Mucosa of descending colon (tissue), 3 donors: ENCODE results near the gene MT1HL1. TPM values are rescaled to one million over a fixed set of nuclear protein-coding genes. Genes with fewer than 3 reads are reported as not detected.

Source experiments
- ATAC-seq: fragments of 200-7000 bp; cut with Tn5 transposase; one replicate; pipeline ENCODE4 v1.9.1; 2020; ENCODE audit warnings: mild to moderate bottlenecking, moderate library complexity
- DNase-seq, 3 donors: peaks; one replicate each; pipeline ENCODE4 v3.0.0-alpha.2; 2020
- H3K36me3 ChIP-seq: fragments of 200-600 bp; one replicate; pipeline ENCODE4 v1.8.0; 2021; ENCODE audit warnings: low read depth, mild to moderate bottlenecking
- H3K4me1 ChIP-seq: fragments of 200-600 bp; one replicate; pipeline ENCODE4 v1.8.0; 2021; ENCODE audit warnings: low read depth, mild to moderate bottlenecking
- H3K4me3 ChIP-seq: fragments of 200-600 bp; one replicate; pipeline ENCODE4 v1.8.0; 2021; ENCODE audit warnings: mild to moderate bottlenecking
- H3K9me3 ChIP-seq: fragments of 200-600 bp; one replicate; pipeline ENCODE4 v1.8.0; 2021; ENCODE audit warnings: mild to moderate bottlenecking
- intact Hi-C, 2 donors: fragments of 100-400 bp; cut with DNase I in 1 of 2; cut with micrococcal nuclease in 1 of 2; formaldehyde crosslinking; loops; one replicate each; pipeline versions ENCODE4 v1.11.0 to v1.11.1; 2022; cut with DNase I, micrococcal nuclease
- total RNA-seq, 3 donors: library from RNA; stranded (reverse); fragmentation: NEBNext Ultra II Directional in 2 of 3; extraction: Animal tissue kit (Norgen Biotek cat#: 25700) in 2 of 3; gene quantifications; one replicate each; pipeline versions ENCODE4 v1.2.1 to v1.2.4, GENCODE V29; 2021 to 2023
- TF ChIP-seq, protein P1 (sequence below): fragments of 200-600 bp; IDR thresholded peaks from one replicate; pipeline ENCODE4 v1.8.0; 2022; ENCODE audit warnings: antibody characterized with exemption, mild to moderate bottlenecking
- donor health status: DM: no; HTN: no; CAD: no; lungs with moderate emphysema.
- donor health status: DM: no; HTN: no; CAD: no.
- donor health status: DM: no; HTN: yes; CAD: no.

Gene MT1HL1
- total RNA-seq, 3 donors from 2014 or later: not detected

DNA sequence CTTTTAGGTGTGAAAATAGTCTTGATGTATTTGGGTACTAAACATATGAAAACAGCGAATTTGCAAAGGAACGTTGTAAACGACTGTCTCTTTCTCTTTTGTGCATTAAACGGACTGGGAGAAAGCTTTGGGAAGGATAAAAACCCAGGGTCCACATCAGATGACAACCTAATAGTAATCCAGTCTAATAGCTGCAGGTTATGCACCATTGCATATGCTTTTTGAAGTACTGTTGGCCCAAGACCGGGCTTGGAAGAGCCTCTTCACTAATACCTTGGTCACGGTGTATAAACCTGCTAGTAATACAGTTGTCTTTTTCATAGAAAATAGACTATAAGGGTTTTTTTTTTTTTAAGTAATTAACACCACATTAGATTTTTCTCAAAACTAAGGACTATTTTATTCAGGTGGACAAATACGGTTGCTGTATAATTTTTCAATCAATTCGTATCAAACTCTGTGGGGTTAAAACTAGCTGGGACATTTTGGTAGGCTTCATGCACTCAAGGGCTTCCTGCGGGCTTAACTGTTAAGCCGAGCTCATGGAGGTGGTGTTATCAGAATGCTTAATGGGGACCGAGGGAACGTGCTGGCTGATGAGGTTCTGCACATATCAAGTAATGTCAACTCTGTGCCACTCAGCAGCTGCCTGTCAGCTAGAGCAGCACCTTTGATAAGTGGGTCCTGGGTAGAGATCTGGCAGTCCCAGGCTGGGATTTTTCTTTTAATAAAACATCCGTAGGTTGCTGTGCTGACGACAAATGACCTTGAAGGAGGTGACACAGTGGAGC, 39.8 kb upstream of the MT1HL1 start:
- ATAC-seq: no peak
- Histone ChIP-seq H3K4me1 (no peaks in the 10 kb centered on the region), H3K36me3 (no peaks in the 10 kb centered on the region), H3K9me3 (no peaks in the 10 kb centered on the region), H3K4me3 (no peak overlapping the region)
- DNase-seq: no peak
- TF ChIP-seq, protein P1, sequence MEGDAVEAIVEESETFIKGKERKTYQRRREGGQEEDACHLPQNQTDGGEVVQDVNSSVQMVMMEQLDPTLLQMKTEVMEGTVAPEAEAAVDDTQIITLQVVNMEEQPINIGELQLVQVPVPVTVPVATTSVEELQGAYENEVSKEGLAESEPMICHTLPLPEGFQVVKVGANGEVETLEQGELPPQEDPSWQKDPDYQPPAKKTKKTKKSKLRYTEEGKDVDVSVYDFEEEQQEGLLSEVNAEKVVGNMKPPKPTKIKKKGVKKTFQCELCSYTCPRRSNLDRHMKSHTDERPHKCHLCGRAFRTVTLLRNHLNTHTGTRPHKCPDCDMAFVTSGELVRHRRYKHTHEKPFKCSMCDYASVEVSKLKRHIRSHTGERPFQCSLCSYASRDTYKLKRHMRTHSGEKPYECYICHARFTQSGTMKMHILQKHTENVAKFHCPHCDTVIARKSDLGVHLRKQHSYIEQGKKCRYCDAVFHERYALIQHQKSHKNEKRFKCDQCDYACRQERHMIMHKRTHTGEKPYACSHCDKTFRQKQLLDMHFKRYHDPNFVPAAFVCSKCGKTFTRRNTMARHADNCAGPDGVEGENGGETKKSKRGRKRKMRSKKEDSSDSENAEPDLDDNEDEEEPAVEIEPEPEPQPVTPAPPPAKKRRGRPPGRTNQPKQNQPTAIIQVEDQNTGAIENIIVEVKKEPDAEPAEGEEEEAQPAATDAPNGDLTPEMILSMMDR: no peak
- intact Hi-C loops: loop anchor here in 1 of 2 donors (10.0 kb wide), 1 partner anchor 341 kb away; no protein-coding TSS in a partner anchor

GRCh38 chr1:237042892-237043576, 38.8 kb upstream of the MT1HL1 start:
- no peak for DNase-seq
- no peaks in the 10 kb centered on the region for H3K4me1 ChIP-seq
- no peaks in the 10 kb centered on the region for H3K9me3 ChIP-seq
- no peak for ATAC-seq
- no peaks in the 10 kb centered on the region for H3K36me3 ChIP-seq
- H3K4me3 ChIP-seq: no peak overlapping the region
- intact Hi-C loops: loop anchor here in 1 of 2 donors (10.0 kb wide), 1 partner anchor 342 kb away; no protein-coding TSS in a partner anchor
- TF ChIP-seq, protein P1: no peak

DNA sequence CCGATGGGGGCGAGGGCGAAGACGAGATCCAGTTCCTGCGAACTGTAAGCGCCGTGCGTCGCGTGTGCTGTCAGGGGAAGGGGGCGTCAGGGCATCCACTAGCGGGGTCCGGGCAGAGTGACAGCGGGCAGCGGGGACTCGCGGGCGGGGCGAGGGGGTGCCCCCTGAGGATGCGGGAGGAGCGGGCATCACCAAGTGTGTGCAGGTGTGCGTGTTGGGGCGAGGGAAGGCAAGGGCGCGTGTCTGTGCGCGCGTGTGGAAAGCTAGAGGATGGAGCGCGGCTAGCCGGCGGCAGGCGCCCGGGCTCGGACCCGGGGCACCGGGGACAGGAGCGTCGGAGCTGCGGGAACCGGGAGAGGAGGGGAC, 38.3 kb upstream of the MT1HL1 start:
- no peak for ATAC-seq
- TF ChIP-seq, protein P1: no peak
- no peak overlapping the region for H3K4me3 ChIP-seq
- no peaks in the 10 kb centered on the region for H3K4me1 ChIP-seq
- intact Hi-C loops: loop anchor here in 1 of 2 donors (10.0 kb wide), 1 partner anchor 342 kb away; no protein-coding TSS in a partner anchor
- H3K9me3 ChIP-seq: no peaks in the 10 kb centered on the region
- no peak for DNase-seq
- no peaks in the 10 kb centered on the region for H3K36me3 ChIP-seq

GRCh38 chr1:237041795-237042525, 37.7 kb upstream of the MT1HL1 start, which contains the start of gene RYR2:
TSS of gene RYR2 (plus strand) at chr1:237042184. CDS start at chr1:237042522, 338 bp downstream.
- Histone ChIP-seq H3K36me3 (no peaks in the 10 kb centered on the region), H3K9me3 (no peaks in the 10 kb centered on the region), H3K4me1 (no peaks in the 10 kb centered on the region), H3K4me3 (no peak within 1 kb of the TSS)
- DNase-seq: no peak
- peak; percentile 44 for ATAC-seq
- TF ChIP-seq, protein P1: no peak
- intact Hi-C loops: loop anchor here in 1 of 2 donors (10.0 kb wide), 1 partner anchor 343 kb away; no protein-coding TSS in a partner anchor

DNA sequence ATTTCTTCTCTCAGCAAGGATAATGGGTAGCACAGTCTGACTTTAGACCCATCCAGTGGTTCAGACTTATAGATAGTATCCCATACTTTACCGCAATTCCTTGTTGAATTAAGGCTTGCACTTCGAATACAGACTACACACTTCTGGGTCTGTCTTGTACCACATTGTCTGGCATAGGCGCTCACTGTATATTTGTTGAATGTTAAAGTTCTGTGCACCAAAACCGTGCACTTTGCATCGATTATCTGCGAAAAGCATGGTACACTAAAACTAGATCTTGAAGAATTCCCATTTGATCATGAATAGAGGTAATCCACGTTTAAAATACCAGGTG, 37.2 kb upstream of the MT1HL1 start:
- no peaks in the 10 kb centered on the region for H3K36me3 ChIP-seq
- no peaks in the 10 kb centered on the region for H3K9me3 ChIP-seq
- DNase-seq (no peak), ATAC-seq (no peak)
- TF ChIP-seq, protein P1: no peak
- intact Hi-C loops: loop anchor here in 1 of 2 donors (10.0 kb wide), 1 partner anchor 343 kb away; no protein-coding TSS in a partner anchor
- no peaks in the 10 kb centered on the region for H3K4me1 ChIP-seq
- H3K4me3 ChIP-seq: no peak overlapping the region
